HepG2 (cell line): ENCODE data around the gene EARS2. TPM values are rescaled to one million over a fixed set of nuclear protein-coding genes. Genes with fewer than 3 reads are reported as not detected.

Experiments used
- GTF3A ChIP-seq: sonication (generic); formaldehyde crosslinking; conservative IDR thresholded peaks from 2 replicates; pipeline ENCODE4 v1.4.0; 2020; ENCODE audit warnings: mild to moderate bottlenecking, missing genetic modification reagents
- KLF12 ChIP-seq: sonication (generic); formaldehyde crosslinking; IDR thresholded peaks from 2 replicates; pipeline ENCODE4 v1.4.0; 2020; ENCODE audit warnings: missing genetic modification reagents, borderline replicate concordance
- KLF6 ChIP-seq: IDR thresholded peaks from 2 replicates; pipeline ENCODE4 v1.8.0; 2016; ENCODE audit warnings: missing biosample characterization, missing genetic modification reagents
- MAZ ChIP-seq, 2 experiments: sonication (generic) in 1 of 2; formaldehyde crosslinking in 1 of 2; IDR thresholded peaks; 2 replicates each; pipeline versions ENCODE4 v1.5.0 to v1.6.1; 2012 to 2020; ENCODE audit warnings: low read depth in 2 of 2, mild to moderate bottlenecking in 2 of 2, borderline replicate concordance in 1 of 2, improper control_type of control experiment in 1 of 2, low read length in 1 of 2, missing genetic modification reagents in 1 of 2, moderate library complexity in 1 of 2
- MLLT10 ChIP-seq: sonication (generic); formaldehyde crosslinking; IDR thresholded peaks from 2 replicates; pipeline ENCODE4 v1.4.0; 2020; ENCODE audit warnings: missing genetic modification reagents
- RBAK ChIP-seq: sonication (generic); formaldehyde crosslinking; IDR thresholded peaks from 2 replicates; pipeline ENCODE4 v1.5.1; 2020; ENCODE audit warnings: mild to moderate bottlenecking, missing genetic modification reagents
- REL ChIP-seq: sonication (generic); formaldehyde crosslinking; conservative IDR thresholded peaks from 2 replicates; pipeline ENCODE4 v1.8.0; 2022; ENCODE audit warnings: mild to moderate bottlenecking, missing genetic modification reagents, moderate library complexity
- RFX1 ChIP-seq: fragments of 450-650 bp; IDR thresholded peaks from 2 replicates; pipeline ENCODE4 v1.6.1; 2017
- SP2 ChIP-seq: sonication (generic); formaldehyde crosslinking; IDR thresholded peaks from 2 replicates; pipeline ENCODE4 v1.5.1; 2020; ENCODE audit warnings: mild to moderate bottlenecking, missing genetic modification reagents
- SRSF4 ChIP-seq: fragments of 200-400 bp; formaldehyde crosslinking; IDR thresholded peaks from one replicate; pipeline ENCODE4 v1.6.1; 2018; ENCODE audit warnings: mild to moderate bottlenecking, low read depth, low read length, moderate library complexity; ENCODE audit not compliant: poor library complexity, severe bottlenecking
- ZBTB21 ChIP-seq: sonication (generic); formaldehyde crosslinking; IDR thresholded peaks from 2 replicates; pipeline ENCODE4 v1.4.0; 2020; ENCODE audit warnings: missing genetic modification reagents
- ZC3H4 ChIP-seq: sonication (generic); formaldehyde crosslinking; IDR thresholded peaks from 2 replicates; pipeline ENCODE4 v1.4.0; 2020; ENCODE audit warnings: missing genetic modification reagents, borderline replicate concordance
- ZNF577 ChIP-seq: sonication (generic); formaldehyde crosslinking; IDR thresholded peaks from 2 replicates; pipeline ENCODE4 v1.4.0; 2020; ENCODE audit warnings: mild to moderate bottlenecking, low read depth, missing genetic modification reagents, borderline replicate concordance
- polyA plus RNA-seq, 8 experiments: library from polyadenylated mRNA; depleted of rRNA in 3 of 8; stranded (reverse) in 7 of 8; unstranded in 1 of 8; fragments of >200 nt; fragmentation: Illumina TruSeq in 4 of 8; extraction: Trizol in 4 of 8; gene quantifications; 2 replicates each; pipeline versions ENCODE4 v1.2.1 to v1.2.3, GENCODE V29; 2011 to 2016; ENCODE audit warnings: low read depth in 4 of 8, missing spikeins in 1 of 8, mixed read lengths in 1 of 8; ENCODE audit not compliant: insufficient read depth in 1 of 8
- total RNA-seq, 5 experiments: library from RNA; depleted of rRNA; stranded (reverse); fragments of >200 nt; fragmentation: Illumina TruSeq; extraction: Trizol; gene quantifications; 2 replicates each; pipeline ENCODE4 v1.2.3, GENCODE V29; 2016; ENCODE audit warnings: low read depth in 1 of 5
- TF ChIP-seq, protein P1 (sequence below): IDR thresholded peaks from 2 replicates; pipeline ENCODE4 v1.6.1; 2012; ENCODE audit warnings: low read length, improper control_type of control experiment
- TF ChIP-seq, protein P2 (sequence below): sonication (generic); formaldehyde crosslinking; IDR thresholded peaks from 2 replicates; pipeline ENCODE4 v1.8.0; 2022; ENCODE audit warnings: missing genetic modification reagents, mild to moderate bottlenecking, borderline replicate concordance
- TF ChIP-seq, protein P3 (sequence below): sonication (generic); formaldehyde crosslinking; IDR thresholded peaks from 2 replicates; pipeline ENCODE4 v1.5.0; 2020; ENCODE audit warnings: missing genetic modification reagents, mild to moderate bottlenecking, borderline replicate concordance
- TF ChIP-seq, protein P4 (sequence below): sonication (generic); formaldehyde crosslinking; IDR thresholded peaks from 2 replicates; pipeline ENCODE4 v1.4.0; 2020; ENCODE audit warnings: missing genetic modification reagents

EARS2 gene
- total and polyA plus RNA-seq, 2 of the 13 experiments (the other 11 are each of a cell fraction or from before 2014, with no cell fraction given), result 49.4 to 80.4 TPM

DNA sequence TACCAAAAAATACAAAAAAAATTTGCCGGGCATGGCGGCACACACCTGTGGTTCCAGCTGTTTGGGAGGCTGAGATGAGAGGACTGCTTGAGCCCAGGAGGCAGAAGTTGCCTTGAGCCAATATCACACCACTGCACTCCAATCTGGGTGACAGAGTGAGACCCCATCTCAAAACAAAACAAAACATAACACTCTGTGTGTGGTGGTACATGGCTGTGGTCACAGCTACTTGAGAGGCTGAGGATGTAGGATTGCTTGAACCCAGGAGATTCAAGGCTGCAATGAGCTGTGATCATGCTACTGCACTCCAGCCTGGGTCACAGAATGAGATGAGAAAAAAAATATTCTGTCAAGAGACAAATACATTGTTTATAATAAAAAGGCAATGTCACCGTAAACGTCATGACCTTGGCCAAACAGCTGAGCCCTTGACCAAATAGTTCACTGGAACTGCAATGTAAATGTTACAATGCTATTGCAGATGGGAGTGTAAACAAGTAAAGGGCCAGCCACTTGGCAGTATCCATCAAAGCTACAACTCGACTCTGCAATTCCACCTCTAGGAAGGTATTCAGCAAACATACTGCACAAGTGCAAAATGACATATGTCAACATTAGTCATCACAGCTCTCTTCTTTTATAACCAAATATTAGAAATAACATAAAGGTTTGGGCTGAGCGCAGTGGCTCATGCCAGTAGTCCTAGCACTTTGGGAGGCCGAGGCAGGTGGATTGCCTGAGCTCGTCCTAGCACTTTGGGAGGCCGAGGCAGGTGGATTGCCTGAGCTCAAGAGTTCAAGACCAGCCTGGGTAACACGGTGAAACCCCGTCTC, 16.9 kb downstream of the EARS2 start (continued):
- no peak for TF ChIP-seq MAZ (IDR thresholded peaks at IDR 0.05; ENCODE audit: borderline replicate concordance, low read depth, low read length)
- TF ChIP-seq MAZ (CRISPR knock-in tag; IDR thresholded peaks at IDR 0.05; ENCODE audit: low read depth), result peak; percentile 67; the same call in 1 of the 2 replicates
- no peak for TF ChIP-seq RFX1
- TF ChIP-seq KLF12, result no peak
- TF ChIP-seq, protein P1, sequence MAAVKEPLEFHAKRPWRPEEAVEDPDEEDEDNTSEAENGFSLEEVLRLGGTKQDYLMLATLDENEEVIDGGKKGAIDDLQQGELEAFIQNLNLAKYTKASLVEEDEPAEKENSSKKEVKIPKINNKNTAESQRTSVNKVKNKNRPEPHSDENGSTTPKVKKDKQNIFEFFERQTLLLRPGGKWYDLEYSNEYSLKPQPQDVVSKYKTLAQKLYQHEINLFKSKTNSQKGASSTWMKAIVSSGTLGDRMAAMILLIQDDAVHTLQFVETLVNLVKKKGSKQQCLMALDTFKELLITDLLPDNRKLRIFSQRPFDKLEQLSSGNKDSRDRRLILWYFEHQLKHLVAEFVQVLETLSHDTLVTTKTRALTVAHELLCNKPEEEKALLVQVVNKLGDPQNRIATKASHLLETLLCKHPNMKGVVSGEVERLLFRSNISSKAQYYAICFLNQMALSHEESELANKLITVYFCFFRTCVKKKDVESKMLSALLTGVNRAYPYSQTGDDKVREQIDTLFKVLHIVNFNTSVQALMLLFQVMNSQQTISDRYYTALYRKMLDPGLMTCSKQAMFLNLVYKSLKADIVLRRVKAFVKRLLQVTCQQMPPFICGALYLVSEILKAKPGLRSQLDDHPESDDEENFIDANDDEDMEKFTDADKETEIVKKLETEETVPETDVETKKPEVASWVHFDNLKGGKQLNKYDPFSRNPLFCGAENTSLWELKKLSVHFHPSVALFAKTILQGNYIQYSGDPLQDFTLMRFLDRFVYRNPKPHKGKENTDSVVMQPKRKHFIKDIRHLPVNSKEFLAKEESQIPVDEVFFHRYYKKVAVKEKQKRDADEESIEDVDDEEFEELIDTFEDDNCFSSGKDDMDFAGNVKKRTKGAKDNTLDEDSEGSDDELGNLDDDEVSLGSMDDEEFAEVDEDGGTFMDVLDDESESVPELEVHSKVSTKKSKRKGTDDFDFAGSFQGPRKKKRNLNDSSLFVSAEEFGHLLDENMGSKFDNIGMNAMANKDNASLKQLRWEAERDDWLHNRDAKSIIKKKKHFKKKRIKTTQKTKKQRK, result no peak
- 0 out of 2 replicates have a peak, but pooled peaks have one; percentile 10 for TF ChIP-seq SP2 (CRISPR knock-in tag)
- no peak for TF ChIP-seq ZNF577 (CRISPR knock-in tag)
- TF ChIP-seq GTF3A (CRISPR knock-in tag), result no peak
- TF ChIP-seq KLF6 (CRISPR knock-in tag), result peak; percentile 81
- TF ChIP-seq, protein P2, sequence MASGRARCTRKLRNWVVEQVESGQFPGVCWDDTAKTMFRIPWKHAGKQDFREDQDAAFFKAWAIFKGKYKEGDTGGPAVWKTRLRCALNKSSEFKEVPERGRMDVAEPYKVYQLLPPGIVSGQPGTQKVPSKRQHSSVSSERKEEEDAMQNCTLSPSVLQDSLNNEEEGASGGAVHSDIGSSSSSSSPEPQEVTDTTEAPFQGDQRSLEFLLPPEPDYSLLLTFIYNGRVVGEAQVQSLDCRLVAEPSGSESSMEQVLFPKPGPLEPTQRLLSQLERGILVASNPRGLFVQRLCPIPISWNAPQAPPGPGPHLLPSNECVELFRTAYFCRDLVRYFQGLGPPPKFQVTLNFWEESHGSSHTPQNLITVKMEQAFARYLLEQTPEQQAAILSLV (CRISPR knock-in tag), result no peak; the same call in 1 of the 2 replicates
- peak; percentile 96 for TF ChIP-seq ZBTB21 (CRISPR knock-in tag)
- TF ChIP-seq, protein P3, sequence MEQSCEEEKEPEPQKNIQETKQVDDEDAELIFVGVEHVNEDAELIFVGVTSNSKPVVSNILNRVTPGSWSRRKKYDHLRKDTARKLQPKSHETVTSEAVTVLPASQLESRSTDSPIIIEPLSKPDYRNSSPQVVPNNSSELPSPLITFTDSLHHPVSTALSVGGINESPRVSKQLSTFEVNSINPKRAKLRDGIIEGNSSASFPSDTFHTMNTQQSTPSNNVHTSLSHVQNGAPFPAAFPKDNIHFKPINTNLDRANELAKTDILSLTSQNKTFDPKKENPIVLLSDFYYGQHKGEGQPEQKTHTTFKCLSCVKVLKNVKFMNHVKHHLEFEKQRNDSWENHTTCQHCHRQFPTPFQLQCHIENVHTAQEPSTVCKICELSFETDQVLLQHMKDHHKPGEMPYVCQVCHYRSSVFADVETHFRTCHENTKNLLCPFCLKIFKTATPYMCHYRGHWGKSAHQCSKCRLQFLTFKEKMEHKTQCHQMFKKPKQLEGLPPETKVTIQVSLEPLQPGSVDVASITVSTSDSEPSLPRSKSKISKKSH (CRISPR knock-in tag), result no peak
- no peak for TF ChIP-seq REL (CRISPR knock-in tag)
- TF ChIP-seq RBAK (CRISPR knock-in tag), result peak; percentile 55; the same call in 1 of the 2 replicates
- no peak for TF ChIP-seq SRSF4
- TF ChIP-seq, protein P4, sequence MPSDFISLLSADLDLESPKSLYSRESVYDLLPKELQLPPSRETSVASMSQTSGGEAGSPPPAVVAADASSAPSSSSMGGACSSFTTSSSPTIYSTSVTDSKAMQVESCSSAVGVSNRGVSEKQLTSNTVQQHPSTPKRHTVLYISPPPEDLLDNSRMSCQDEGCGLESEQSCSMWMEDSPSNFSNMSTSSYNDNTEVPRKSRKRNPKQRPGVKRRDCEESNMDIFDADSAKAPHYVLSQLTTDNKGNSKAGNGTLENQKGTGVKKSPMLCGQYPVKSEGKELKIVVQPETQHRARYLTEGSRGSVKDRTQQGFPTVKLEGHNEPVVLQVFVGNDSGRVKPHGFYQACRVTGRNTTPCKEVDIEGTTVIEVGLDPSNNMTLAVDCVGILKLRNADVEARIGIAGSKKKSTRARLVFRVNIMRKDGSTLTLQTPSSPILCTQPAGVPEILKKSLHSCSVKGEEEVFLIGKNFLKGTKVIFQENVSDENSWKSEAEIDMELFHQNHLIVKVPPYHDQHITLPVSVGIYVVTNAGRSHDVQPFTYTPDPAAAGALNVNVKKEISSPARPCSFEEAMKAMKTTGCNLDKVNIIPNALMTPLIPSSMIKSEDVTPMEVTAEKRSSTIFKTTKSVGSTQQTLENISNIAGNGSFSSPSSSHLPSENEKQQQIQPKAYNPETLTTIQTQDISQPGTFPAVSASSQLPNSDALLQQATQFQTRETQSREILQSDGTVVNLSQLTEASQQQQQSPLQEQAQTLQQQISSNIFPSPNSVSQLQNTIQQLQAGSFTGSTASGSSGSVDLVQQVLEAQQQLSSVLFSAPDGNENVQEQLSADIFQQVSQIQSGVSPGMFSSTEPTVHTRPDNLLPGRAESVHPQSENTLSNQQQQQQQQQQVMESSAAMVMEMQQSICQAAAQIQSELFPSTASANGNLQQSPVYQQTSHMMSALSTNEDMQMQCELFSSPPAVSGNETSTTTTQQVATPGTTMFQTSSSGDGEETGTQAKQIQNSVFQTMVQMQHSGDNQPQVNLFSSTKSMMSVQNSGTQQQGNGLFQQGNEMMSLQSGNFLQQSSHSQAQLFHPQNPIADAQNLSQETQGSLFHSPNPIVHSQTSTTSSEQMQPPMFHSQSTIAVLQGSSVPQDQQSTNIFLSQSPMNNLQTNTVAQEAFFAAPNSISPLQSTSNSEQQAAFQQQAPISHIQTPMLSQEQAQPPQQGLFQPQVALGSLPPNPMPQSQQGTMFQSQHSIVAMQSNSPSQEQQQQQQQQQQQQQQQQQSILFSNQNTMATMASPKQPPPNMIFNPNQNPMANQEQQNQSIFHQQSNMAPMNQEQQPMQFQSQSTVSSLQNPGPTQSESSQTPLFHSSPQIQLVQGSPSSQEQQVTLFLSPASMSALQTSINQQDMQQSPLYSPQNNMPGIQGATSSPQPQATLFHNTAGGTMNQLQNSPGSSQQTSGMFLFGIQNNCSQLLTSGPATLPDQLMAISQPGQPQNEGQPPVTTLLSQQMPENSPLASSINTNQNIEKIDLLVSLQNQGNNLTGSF (CRISPR knock-in tag), result no peak
- TF ChIP-seq MLLT10 (CRISPR knock-in tag), result no peak
- TF ChIP-seq ZC3H4 (CRISPR knock-in tag), result no peak
